Left ventricle myocardium inferior (tissue), 1 donor: ENCODE measurements around the gene YBX1. TPM values are rescaled to one million over a fixed set of nuclear protein-coding genes. Genes with fewer than 3 reads are reported as not detected.

Experiments
- DNase-seq: peaks from one replicate; pipeline ENCODE4 v3.0.0-alpha.2; 2020
- H3K27ac ChIP-seq: fragments of 200-600 bp; replicated peaks from 2 replicates; pipeline ENCODE4 v1.8.0; 2021
- H3K27me3 ChIP-seq: fragments of 200-600 bp; 2 replicates; pipeline ENCODE4 v1.8.0; 2021; ENCODE audit warnings: low read depth
- H3K36me3 ChIP-seq: fragments of 200-600 bp; 2 replicates; pipeline ENCODE4 v1.8.0; 2021
- H3K4me1 ChIP-seq: fragments of 200-600 bp; 2 replicates; pipeline ENCODE4 v1.8.0; 2021
- H3K4me3 ChIP-seq: fragments of 200-600 bp; 2 replicates; pipeline ENCODE4 v1.8.0; 2021; ENCODE audit warnings: mild to moderate bottlenecking, moderate library complexity
- H3K9me3 ChIP-seq: fragments of 200-600 bp; replicated peaks from 2 replicates; pipeline ENCODE4 v1.8.0; 2021
- intact Hi-C: fragments of 100-400 bp; cut with micrococcal nuclease; formaldehyde crosslinking; loops from one replicate; pipeline ENCODE4 v1.11.0; 2022
- total RNA-seq: library from RNA; stranded (reverse); fragmentation: NEBNext Ultra II Directional; extraction: Animal tissue kit (Norgen Biotek cat#: 25700); gene quantifications from one replicate; pipeline ENCODE4 v1.2.1, GENCODE V29; 2021
- TF ChIP-seq, protein P1 (sequence below): fragments of 200-600 bp; IDR thresholded peaks from 2 replicates; pipeline ENCODE4 v1.8.0; 2021; ENCODE audit warnings: antibody characterized with exemption, mild to moderate bottlenecking, borderline replicate concordance
- donor health status: DM: no; HTN: yes; CAD: no; lungs with severe emphysema.

Gene YBX1
- total RNA-seq, 1 donor from 2014 or later, result 754 TPM

DNA sequence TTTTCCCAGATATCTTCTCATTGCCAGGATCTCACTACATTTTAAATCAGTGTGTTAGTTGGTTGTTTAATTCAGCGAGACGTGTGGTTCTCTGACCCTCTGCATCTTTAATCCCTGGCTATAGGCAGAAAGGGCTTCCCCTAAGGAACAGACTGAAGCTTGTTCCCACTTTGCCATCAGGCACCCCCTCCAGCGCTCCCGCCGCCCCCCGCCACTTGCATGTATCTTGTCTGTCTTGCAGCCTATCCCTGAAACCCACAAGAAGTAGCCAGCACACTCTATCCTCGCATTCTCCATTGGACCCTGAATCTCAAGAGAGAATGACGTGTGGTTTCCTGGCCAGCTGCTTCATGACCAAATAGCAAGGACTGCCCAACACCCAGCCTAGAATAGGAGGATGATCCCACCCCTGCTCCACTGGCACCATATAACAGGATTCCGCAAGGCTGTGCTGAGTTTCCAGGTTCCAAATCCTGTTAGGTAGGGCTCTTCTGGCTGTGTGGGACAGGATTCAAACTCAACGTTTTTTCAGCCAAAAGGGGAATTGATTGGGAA is 50.0 kb downstream of the YBX1 start:
- Histone ChIP-seq H3K27me3 (no peaks in the 10 kb centered on the region), H3K4me3 (no peak overlapping the region), H3K4me1 (no peaks in the 10 kb centered on the region), H3K36me3 (no peaks in the 10 kb centered on the region), H3K9me3 (no peaks in the 10 kb centered on the region), H3K27ac (no peak overlapping the region)
- no peak for DNase-seq
- intact Hi-C loops, result no loop called here
- TF ChIP-seq, protein P1, sequence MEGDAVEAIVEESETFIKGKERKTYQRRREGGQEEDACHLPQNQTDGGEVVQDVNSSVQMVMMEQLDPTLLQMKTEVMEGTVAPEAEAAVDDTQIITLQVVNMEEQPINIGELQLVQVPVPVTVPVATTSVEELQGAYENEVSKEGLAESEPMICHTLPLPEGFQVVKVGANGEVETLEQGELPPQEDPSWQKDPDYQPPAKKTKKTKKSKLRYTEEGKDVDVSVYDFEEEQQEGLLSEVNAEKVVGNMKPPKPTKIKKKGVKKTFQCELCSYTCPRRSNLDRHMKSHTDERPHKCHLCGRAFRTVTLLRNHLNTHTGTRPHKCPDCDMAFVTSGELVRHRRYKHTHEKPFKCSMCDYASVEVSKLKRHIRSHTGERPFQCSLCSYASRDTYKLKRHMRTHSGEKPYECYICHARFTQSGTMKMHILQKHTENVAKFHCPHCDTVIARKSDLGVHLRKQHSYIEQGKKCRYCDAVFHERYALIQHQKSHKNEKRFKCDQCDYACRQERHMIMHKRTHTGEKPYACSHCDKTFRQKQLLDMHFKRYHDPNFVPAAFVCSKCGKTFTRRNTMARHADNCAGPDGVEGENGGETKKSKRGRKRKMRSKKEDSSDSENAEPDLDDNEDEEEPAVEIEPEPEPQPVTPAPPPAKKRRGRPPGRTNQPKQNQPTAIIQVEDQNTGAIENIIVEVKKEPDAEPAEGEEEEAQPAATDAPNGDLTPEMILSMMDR, result no peak

DNA sequence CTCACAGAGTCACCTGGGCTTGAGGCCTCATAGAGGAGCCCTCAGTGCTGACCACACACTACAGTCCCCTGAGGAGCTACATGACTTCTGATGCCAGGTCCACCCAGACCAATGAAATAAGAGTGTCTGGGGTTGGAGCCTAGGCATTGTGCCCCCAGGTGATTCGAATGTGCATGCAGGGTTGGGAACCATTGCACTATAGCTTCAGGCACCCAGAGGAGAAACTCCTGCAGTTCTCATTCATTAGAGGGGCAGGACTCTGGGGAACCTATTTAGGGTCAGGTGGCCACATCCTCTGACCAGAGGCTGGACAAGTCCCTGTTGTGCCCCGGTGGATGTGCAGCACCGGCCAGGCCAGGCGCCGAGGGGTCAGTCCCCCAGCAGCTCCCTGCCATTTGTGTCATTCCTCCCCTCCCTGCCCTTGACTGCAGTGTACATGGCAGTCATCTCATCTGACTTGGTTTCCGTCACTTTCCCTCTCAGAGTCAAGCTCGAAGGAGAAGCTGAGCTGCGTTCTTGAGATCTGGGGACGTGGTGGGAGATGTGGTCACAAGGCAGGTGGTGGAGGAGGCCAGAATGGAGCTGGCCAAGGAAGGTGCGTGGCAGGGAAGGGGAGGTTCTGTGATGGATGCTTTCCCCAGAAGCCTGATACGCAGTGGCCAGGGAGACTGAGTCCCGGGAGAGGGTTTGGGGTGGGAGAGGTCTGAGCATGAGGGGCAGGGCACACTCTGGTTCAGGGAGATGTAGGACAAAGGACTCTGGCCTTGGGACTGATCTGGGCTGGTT is 51.4 kb downstream of the YBX1 start:
- no peaks in the 10 kb centered on the region for H3K9me3 ChIP-seq
- H3K36me3 ChIP-seq, result no peaks in the 10 kb centered on the region
- intact Hi-C loops, result no loop called here
- TF ChIP-seq, protein P1, result no peak
- no peaks in the 10 kb centered on the region for H3K27me3 ChIP-seq
- H3K4me3 ChIP-seq, result no peak overlapping the region
- no peak overlapping the region for H3K27ac ChIP-seq
- no peaks in the 10 kb centered on the region for H3K4me1 ChIP-seq
- no peak for DNase-seq

DNA sequence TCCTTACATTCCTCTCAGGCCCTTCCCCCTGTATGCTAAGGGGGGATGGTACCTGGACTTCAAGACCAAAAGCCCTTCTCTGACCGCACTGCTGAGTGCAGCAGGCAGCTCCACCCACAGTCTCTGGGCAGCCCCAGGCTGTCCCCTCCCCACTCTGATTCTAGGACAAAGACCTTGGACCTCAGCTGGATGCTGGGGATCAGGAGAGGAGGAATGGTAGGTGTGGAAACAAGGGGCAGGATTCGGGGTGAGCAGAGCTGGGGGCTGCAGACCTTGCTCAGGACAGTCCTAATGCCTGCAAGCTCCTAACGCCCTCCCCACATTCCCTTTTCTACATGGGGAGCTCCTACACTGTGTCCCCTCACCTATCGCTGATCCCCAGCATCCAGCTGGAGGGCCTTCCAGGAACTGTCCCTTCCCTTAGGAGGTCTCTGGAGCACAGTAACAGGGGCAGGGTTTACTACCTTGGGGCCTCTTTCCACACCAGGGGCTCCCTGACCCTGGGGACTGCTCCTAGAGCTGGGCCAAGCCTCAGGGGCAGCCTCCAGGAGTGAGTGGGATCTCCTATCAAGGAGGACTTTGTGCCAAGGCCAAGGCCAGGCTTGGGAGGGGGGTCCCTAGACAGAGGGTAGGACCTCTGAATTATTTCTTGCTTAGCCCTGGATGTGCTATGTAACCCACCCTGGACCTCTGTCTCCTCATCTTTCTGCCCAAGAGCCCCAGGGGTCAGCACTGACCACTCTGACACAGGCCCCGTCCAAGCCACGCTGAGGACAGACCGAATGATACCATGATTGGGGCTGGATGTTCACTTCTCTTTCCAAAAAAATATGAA is 52.2 kb downstream of the YBX1 start:
- Histone ChIP-seq H3K9me3 (no peaks in the 10 kb centered on the region), H3K27me3 (no peaks in the 10 kb centered on the region), H3K4me3 (no peak overlapping the region), H3K4me1 (no peaks in the 10 kb centered on the region), H3K36me3 (no peaks in the 10 kb centered on the region), H3K27ac (no peak overlapping the region)
- no peak for DNase-seq
- TF ChIP-seq, protein P1, result no peak
- intact Hi-C loops, result no loop called here

DNA sequence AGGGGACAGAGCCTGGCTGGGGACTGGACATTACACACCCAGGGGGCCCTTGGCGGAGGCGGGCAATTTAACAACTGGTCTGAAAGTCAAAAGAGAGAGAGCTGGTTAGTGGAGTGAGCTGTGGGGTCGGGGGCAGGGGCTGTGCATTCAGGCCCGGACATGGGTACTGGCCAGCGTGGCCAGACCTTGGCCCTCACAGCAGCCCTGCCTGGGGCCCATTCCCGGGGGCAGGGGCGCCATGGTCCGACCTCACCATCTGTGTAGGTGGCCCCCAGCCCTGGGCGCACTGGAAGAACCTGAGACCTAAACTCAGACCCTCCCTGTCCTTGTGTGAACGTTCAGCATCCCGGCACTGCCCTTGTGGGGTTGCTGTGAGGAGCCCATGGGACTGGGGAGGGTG is 52.8 kb downstream of the YBX1 start:
- no peak for DNase-seq
- Histone ChIP-seq H3K4me3 (no peak overlapping the region), H3K9me3 (no peaks in the 10 kb centered on the region), H3K27me3 (no peaks in the 10 kb centered on the region), H3K27ac (no peak overlapping the region), H3K36me3 (no peaks in the 10 kb centered on the region), H3K4me1 (no peaks in the 10 kb centered on the region)
- TF ChIP-seq, protein P1, result no peak
- intact Hi-C loops, result no loop called here

DNA sequence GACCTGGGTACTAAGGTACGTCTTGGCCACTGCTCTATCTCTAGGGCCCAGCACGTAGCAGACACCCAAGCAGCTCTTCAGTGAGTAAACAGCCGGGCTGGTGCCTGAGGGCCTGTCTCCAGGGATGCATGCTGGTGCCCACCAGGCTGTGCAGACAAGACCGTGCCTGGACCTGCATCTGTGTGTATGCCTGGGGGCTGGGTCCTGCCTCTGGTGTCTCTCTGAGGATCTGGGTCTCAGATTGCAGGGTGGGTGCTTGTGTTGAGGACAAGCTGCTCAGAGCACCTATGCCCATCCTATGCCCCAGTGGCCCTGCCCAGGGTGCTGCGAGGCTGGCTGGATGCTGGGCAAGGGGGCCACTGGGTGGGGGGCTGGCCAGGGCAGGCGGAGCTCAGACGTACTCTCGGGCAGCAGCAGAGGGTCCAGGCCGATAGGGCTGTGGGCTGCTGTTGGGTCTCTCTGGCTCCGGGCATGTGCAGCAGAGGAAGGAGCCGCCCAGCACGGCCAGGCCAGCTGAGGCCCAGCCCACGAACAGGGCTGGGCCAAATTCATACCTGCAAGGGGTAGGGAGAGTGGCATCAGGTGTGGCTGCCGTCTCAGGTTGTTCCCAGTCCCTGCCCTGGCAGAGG is 53.4 kb downstream of the YBX1 start:
- H3K27ac ChIP-seq, result no peak overlapping the region
- H3K4me1 ChIP-seq, result no peaks in the 10 kb centered on the region
- TF ChIP-seq, protein P1, result no peak
- H3K4me3 ChIP-seq, result no peak overlapping the region
- no peaks in the 10 kb centered on the region for H3K27me3 ChIP-seq
- no peaks in the 10 kb centered on the region for H3K36me3 ChIP-seq
- no peaks in the 10 kb centered on the region for H3K9me3 ChIP-seq
- no peak for DNase-seq
- intact Hi-C loops, result no loop called here
